Measurements from ENCODE around the gene ZCCHC14.

Gene ZCCHC14

DNA sequence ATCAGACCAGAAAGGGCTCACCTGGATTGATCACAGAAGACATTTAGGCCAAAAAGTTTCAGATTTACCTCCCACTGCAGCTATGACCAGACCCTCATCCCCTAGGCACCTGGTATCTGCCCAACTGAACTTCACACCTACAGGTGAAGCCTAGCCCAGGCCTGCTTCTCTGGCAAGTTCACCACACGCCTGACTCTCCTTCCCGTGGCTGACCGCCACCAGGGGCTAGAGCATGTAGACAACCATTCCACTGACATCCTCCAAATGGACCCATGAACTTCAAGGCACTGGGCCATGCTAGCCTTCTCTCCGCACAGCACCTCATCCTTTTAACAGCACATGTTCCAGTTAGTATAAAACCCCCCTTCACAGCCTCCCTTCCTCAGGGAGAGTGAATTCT lies 18.8 kb downstream of the ZCCHC14 start:
- DNase-seq, result no peak

GRCh38 chr16:87472935-87473334 lies 19.9 kb downstream of the ZCCHC14 start:
- DNase-seq, result no peak

- no peak for DNase-seq
These were observed 20.6 kb downstream of the ZCCHC14 start for GRCh38 chr16:87472142-87472778.

GRCh38 chr16:87471278-87472141 lies 21.3 kb downstream of the ZCCHC14 start:
- no peak for DNase-seq

DNA sequence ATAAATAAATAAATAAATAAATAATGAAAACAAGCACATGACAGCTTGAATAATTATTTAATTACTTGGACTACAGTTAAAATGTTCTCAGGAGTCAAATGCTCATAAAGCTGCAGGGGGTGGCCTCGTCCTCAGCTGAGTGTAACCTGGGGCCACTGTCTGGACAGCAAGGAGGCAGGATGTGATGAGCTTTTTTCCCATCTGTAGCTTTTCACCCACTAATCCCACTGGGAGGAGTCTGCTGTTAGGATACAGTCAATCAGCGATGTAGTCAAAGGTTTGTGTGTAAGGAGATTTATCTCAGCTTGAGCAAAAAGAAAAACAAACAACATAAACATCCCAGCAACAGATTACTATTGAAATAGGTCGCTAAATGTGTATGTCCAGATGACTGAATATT lies 22.5 kb downstream of the ZCCHC14 start:
- no peak for DNase-seq

DNA sequence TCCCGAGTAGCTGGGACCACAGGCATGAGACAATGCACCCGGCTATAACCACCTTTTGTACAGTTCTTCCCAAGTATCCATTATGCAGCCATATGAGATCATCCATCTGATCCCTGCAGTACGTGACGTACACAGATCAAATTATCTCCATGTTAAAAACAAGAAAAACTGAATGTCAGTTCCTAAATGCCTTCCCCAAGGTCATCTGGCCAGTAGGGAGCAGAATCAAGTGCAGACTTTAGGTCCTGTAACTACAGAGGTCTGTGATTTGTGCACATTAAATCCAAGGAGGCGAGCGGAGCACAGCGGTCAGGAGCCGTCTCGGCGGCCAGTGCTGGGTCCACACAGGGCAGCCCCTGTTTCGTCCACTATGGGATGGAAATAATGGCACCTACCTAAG lies 23.7 kb downstream of the ZCCHC14 start:
- DNase-seq, result no peak

DNA sequence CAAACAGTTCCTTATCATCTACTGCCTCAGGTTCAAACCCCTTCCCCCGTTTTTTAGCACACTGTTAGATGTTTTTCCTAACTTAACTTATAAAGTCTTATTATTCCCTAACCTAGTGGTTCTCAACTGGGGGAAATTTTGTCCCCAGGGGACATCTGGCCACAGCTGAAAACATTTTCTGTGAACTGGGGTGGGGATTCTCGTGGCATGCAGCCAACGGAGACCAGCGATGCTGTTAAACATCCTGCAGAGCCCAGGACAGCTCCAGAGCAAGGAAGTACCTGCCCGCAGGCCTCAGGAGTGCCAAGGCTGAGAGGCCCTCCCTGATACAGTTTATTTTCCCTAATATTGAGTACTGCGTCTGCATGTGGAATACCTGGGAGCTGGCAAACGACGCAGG lies 24.3 kb downstream of the ZCCHC14 start:
- no peak for DNase-seq

GRCh38 chr16:87466975-87467501 lies 25.8 kb downstream of the ZCCHC14 start:
- DNase-seq, result no peak

GRCh38 chr16:87465879-87466278 lies 26.9 kb downstream of the ZCCHC14 start:
- no peak for DNase-seq

- DNase-seq, result no peak
These were observed 27.5 kb downstream of the ZCCHC14 start for GRCh38 chr16:87465306-87465705.

DNA sequence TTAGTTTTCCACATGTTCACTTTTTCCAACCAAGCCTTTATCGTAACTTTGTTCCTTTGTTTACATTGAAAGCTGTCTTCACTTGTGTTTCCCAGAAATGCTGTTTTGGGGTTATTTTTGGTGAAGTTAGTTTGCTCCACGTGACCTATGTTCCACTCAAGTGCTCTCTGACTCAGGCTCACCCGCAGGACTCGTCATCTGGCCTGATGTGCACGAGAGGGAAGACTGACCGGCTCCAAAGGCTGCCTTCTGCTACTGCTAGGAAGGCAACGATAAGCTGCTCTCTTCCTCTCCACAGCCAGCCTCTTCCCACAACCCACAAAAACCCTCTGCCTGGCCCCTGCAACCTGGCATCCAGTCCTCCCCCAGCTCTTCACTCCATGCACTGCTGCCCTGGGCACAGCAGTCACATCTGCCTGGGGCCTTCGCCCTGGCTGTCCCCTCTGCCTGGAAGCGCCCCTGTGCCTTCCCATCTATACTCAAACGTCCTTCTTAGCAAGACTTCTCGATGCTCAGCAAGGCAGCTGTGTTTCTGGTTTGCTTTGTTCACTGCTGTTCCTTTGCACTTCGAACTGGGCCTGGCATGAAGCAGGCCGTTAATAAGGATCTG lies 28.0 kb downstream of the ZCCHC14 start:
- DNase-seq, result no peak

DNA sequence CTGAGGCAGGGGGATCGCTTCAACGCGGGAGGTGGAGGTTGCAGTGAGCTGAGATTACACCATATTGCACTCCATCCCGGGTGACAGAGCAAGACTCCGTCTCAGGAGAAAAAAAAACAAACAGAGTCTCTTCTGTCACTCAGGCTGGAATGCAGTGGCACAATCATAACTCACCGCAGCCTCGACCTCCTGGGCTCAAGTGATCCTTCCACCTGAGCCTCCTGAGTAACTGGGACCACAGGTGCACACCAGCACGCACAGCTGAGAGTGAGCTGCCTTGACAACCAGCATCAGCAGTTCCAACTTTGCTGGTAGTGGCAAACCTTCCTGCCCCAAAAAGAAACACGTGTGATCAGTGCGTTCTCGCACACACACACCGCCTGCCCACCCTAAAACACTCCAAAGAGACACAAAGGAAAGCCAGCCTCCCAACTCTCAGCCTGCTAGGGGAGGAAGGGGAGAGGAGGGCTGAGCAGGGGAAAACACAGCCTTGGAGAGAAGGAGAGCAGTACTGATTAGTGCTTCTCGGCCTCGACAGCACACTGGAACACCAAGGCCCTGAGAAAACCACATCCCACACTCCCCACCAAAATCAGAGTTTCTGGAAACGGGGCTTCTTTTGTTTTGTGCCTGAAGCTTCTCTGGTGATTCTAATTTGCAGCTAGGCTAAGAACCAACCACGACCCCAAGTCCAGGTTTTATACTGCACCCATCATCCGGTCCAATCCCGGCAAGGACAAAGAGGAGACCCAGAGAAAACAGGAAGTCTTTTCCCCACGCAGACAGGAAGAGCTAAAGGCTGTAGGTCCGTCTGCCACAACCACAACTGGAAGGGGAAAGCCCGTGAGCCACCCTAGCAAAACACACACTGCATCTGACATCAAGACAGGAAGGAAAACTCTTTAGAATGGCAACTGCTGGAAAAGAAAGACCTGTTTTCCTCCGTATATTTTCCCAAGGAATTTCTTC lies 28.8 kb downstream of the ZCCHC14 start:
- no peak for DNase-seq

DNA sequence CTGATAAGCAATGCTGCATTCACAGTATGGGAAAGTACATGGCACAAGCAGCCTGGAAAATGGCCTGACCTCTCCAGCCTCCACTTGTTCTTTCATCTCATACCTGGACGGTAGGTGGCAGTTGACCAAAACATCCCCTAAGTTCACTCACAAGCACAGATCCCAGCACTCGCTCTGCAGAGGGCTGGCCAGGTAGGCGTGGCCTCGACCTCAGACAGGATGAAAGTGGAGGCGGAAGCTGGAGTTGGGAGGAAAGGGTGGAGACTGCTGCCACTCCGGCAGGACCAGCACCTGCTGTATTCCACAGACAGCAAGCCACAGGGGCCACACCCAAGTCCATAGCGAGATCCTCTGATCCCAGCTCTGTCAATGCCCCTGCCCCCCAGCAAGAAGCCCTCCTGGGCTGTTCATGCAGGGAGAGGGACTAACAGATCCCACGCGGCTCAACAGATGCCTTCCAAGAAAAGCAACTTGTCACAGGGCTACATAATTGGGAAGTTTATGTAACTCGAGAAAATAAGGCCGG lies 31.3 kb downstream of the ZCCHC14 start:
- DNase-seq, result peak; percentile 80

- DNase-seq, result no peak
These were observed 31.9 kb downstream of the ZCCHC14 start for GRCh38 chr16:87460936-87461335.

- no peak for DNase-seq
These were observed 33.0 kb downstream of the ZCCHC14 start for GRCh38 chr16:87459833-87460232.

DNA sequence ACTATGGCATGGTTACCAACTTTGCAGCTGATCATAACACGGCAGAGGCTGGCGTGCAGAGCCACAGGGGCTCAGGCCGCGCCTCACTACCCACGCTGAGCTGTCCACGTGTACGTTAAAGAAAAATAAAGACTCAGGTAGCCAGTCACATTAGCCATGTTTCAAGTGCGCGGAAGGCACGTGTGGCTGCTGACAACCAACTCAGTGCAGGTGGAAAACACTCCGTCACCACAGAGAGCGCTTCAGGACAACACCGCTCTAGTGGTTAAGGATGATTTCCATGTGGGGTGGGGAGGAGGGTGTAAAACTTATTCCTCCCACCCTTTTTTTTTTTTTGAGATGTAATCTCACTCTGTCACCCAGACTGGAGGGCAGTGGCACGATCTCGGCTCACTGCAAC lies 33.8 kb downstream of the ZCCHC14 start:
- no peak for DNase-seq

DNA sequence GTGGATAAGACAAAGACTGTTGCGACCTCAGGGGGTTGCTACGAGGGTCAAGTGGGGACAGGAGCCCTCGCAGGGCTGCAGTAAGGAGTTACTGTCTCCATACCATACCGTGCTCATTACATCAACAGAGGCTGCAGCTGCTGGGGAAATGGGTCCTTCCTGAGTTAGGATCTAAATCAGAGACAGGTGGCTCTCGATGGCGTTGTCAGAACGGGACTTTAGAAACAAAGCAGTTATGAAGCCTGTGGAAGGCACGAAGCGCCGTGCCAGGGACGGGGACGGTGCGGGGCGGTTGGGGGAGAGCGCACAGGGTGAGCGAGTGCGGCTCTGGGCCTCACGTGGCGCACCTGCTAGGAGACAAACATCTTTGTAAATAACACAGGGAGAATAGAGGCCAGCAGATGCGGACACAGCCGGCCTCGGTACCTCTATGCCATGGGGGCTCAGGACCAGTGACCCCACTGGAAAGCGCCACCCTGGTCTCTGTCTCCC lies 34.4 kb downstream of the ZCCHC14 start:
- DNase-seq, result no peak

DNA sequence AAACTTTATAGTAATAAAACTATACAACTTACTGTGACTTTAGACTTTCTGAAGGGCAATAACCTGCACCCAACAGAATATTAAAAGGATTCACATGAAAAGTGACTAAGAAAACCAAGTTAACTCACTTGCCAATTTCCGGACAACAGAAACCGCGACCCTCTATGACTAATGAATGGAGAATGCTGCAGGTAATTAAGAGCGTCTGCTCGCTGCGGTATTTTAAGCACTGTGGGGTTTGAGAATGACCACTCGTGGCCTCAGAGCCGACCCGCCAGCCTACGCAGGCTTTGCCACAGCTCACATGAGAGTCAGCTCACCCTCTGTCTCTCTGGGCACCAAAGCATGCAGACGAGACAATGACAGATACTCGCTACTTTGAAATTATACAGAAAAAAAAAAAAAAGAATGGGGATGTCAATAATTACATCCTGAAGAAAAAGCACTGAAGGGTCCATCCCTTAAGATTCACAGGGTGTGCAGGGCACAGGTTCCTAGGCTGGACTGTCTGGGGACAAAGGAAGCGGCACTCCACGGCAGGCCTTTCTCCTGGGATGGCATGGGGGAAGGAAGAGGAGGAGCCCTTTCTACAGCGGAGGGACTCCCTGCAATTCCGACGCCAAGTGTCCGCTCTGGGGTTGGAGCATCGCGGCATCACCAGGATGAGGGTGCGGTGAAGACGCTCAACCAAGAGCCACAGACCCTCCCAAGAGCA lies 35.0 kb downstream of the ZCCHC14 start:
- DNase-seq, result no peak

DNA sequence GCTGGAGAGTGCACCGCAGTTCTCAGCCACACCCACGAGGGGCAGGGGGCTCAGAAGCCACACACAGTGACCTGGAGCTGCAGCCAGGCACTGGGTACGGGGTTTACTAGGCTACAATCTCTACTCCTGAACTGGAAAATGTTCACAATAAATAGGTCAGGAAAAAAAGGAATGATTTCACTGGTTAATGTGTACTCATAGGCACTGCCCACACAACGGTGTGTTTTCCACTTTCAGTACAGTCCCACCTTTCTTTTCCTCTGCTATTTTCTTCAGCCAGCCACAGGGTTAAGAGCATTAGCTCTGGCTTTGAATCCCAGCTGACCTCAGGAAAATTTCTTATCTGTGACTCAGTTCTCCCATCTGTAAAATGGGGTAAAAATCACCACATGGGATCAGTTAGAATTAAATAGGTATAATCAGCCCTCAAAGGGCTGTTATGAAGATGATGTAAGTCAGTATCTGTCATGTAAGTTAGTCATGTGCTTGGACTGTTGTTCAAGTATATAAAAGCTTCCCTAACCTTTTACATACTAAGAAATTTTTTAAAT lies 35.7 kb downstream of the ZCCHC14 start:
- no peak for DNase-seq

- no peak for DNase-seq
These were observed 38.4 kb downstream of the ZCCHC14 start for GRCh38 chr16:87454391-87454790.

DNA sequence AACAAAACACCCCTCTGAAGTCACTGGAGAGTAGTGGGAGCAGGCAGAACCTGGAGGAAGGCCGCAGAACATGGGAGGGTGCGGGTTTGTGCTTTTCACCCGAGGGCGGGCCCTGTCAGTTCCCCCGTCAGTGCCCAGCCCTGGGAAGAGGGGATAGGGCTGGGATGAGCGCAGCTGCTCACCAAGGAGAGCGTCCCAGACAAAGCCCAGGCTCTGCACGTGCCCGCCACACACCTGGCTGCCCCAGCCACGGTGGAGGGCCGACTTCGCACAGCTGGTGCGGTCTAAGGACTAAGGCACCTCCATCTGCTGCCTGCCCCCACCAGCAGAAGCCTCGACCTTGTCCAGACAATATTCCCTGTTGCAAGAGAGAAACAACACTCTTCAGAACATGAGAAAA lies 39.5 kb downstream of the ZCCHC14 start:
- DNase-seq, result no peak
